Type B pancreatic cell (in vitro differentiated cells): ENCODE measurements around the gene SRSF5. TPM values are rescaled to one million over a fixed set of nuclear protein-coding genes. Genes with fewer than 3 reads are reported as not detected.

Source experiments
- DNase-seq: peaks from one replicate; pipeline ENCODE4 v3.0.0; 2021; ENCODE audit warnings: mixed read lengths; ENCODE audit not compliant: unreplicated experiment; ENCODE audit errors: extremely low spot score
- H3K27ac Mint-ChIP-seq: 2 replicates; pipeline ENCODE4 v1.8.0; 2021; ENCODE audit warnings: mild to moderate bottlenecking, mixed read lengths
- H3K27me3 Mint-ChIP-seq: 2 replicates; pipeline ENCODE4 v1.8.0; 2021; ENCODE audit warnings: mixed read lengths
- H3K36me3 Mint-ChIP-seq: 2 replicates; pipeline ENCODE4 v1.8.0; 2021; ENCODE audit warnings: mixed read lengths
- H3K4me1 Mint-ChIP-seq: one replicate; pipeline ENCODE4 v1.8.0; 2021; ENCODE audit warnings: mixed read lengths; ENCODE audit not compliant: unreplicated experiment
- H3K4me3 Mint-ChIP-seq: 2 replicates; pipeline ENCODE4 v1.8.0; 2021; ENCODE audit warnings: mild to moderate bottlenecking, mixed read lengths
- H3K9me3 Mint-ChIP-seq: 2 replicates; pipeline ENCODE4 v1.8.0; 2021; ENCODE audit warnings: mixed read lengths
- total RNA-seq: library from RNA; stranded (reverse); gene quantifications from 2 replicates; pipeline ENCODE4 v1.2.1, GENCODE V29; 2021; ENCODE audit warnings: low replicate concordance
- TF ChIP-seq, protein P1 (sequence below): fragments of 200-600 bp; sonication (generic); conservative IDR thresholded peaks from 2 replicates; pipeline ENCODE4 v1.5.0; 2021; ENCODE audit warnings: antibody characterized with exemption, mild to moderate bottlenecking

SRSF5 gene
- total RNA-seq, 1 donor from 2014 or later: 388 TPM

DNA sequence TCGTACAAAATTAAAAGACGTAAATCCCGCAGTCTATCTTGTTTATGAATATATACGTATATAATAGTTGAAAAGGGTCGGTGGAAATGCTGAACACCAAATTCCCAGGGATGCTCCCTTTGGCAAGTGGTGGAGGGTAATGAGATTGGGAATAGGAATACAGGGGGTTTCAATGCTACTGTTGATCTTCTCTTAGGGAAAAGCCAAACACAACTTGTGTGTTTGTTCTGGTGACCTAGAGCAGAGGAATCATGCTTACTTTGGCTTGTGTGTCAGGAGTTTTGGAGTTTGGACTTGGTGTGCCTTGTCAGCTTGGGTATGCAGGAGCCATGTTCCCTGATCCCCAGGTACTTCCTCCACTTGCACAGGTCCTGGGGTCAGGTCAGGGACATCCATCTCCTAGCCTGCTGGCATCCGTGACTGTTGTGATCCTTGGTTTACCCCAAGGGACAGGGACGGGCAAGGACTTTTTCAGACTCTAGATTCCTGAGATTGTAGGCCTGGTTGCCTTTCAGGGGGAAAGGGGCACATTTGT lies 26.0 kb downstream of the SRSF5 start:
- Mint-ChIP-seq H3K27me3 (no peaks in the 10 kb centered on the region), H3K4me1 (no peaks in the 10 kb centered on the region), H3K9me3 (no peaks in the 10 kb centered on the region), H3K36me3 (no peaks in the 10 kb centered on the region), H3K27ac (no peak overlapping the region), H3K4me3 (no peak overlapping the region)
- TF ChIP-seq, protein P1, sequence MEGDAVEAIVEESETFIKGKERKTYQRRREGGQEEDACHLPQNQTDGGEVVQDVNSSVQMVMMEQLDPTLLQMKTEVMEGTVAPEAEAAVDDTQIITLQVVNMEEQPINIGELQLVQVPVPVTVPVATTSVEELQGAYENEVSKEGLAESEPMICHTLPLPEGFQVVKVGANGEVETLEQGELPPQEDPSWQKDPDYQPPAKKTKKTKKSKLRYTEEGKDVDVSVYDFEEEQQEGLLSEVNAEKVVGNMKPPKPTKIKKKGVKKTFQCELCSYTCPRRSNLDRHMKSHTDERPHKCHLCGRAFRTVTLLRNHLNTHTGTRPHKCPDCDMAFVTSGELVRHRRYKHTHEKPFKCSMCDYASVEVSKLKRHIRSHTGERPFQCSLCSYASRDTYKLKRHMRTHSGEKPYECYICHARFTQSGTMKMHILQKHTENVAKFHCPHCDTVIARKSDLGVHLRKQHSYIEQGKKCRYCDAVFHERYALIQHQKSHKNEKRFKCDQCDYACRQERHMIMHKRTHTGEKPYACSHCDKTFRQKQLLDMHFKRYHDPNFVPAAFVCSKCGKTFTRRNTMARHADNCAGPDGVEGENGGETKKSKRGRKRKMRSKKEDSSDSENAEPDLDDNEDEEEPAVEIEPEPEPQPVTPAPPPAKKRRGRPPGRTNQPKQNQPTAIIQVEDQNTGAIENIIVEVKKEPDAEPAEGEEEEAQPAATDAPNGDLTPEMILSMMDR: no peak
- DNase-seq: no peak

DNA sequence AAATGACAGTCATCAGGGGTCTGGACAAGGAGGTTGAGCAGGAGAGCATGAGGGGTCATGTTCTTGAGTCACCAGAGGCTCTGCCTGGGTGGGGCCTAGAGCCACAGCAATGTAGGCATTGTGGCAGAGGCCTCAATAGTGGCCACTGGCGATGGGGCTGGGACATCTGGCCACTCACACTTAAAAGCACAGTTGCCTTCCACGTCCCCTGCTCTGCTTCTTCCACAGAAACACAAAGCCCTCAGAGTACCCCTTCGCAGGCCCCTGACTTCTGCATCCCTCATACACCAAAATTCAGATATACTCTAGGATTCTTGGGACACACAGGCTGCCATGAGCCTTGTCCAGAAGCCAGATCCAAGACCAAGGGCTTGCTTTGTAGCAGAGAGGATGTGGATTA lies 27.8 kb downstream of the SRSF5 start:
- DNase-seq: no peak
- no peak overlapping the region for H3K4me3 Mint-ChIP-seq
- H3K9me3 Mint-ChIP-seq: no peaks in the 10 kb centered on the region
- no peaks in the 10 kb centered on the region for H3K36me3 Mint-ChIP-seq
- H3K27ac Mint-ChIP-seq: no peak overlapping the region
- H3K4me1 Mint-ChIP-seq: no peaks in the 10 kb centered on the region
- TF ChIP-seq, protein P1: no peak
- no peaks in the 10 kb centered on the region for H3K27me3 Mint-ChIP-seq

DNA sequence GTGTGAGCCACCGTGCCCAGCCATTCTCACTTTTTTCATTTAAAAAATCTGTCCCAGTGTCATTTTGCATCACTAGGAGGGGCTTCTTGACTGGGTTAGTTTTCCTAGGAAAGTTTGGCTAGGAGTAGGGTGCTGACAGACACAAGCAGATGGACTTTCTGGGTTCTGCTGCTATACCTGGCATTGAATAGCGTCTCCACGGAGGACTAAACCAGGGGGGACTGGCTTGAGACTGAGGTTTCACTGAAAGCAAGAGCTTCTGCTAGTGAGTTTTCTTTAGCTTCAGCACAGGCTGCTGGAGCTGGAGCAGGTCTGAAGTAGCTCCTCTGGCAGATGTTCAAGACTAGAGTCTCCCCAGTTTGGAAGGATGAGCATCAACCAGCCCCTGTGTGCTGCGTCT lies 28.7 kb downstream of the SRSF5 start:
- DNase-seq: no peak
- Mint-ChIP-seq H3K27ac (no peak overlapping the region), H3K4me3 (no peak overlapping the region), H3K36me3 (no peaks in the 10 kb centered on the region), H3K4me1 (no peaks in the 10 kb centered on the region), H3K9me3 (peaks cover 2% of the 10 kb centered on the region), H3K27me3 (no peaks in the 10 kb centered on the region)
- TF ChIP-seq, protein P1: no peak

DNA sequence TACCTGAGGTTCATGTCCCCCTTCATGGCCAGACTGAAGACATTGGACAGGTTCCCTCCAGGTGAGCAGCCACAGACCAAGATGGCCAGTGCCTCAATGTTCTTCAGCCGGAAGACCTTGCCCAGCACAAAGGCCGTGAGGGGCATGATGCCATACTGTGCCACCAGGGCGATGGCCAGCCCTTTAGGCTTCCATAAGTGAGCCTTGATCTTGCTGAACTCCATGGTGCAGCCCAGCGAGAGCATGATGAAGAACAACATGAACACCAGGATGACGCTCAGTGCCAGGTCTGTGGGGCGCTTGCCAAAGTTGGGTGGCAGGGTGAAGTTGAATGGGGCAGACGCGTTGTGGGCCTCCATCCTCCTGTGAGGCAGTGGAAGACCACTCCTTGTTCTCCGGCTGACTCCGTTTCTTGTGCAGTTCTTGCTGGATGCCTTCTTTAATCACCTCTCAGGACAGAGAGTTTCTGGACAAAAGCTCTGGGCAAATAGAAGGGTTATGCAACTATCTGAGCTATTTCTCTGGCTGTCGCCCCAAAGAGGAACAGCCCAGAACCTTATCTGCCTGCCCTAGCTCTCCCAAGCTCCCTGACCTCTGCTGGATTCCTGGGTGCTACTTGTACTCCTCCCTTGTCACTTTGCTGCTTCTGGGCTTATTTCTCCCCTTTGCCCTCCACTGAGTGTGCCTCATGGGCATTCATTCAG lies 30.0 kb downstream of the SRSF5 start, which contains the start of gene SLC10A1:
Gene SLC10A1 (minus strand): TSS at position 445 of the 704 bp plus-strand sequence. CDS start 86 bp downstream, at position 359.
- Mint-ChIP-seq H3K36me3 (no peaks in the 10 kb centered on the region), H3K27ac (no peak within 1 kb of the TSS), H3K4me1 (no peaks in the 10 kb centered on the region), H3K27me3 (no peaks in the 10 kb centered on the region), H3K9me3 (peaks cover 5% of the 10 kb centered on the region), H3K4me3 (no peak within 1 kb of the TSS)
- TF ChIP-seq, protein P1: no peak
- DNase-seq: no peak

DNA sequence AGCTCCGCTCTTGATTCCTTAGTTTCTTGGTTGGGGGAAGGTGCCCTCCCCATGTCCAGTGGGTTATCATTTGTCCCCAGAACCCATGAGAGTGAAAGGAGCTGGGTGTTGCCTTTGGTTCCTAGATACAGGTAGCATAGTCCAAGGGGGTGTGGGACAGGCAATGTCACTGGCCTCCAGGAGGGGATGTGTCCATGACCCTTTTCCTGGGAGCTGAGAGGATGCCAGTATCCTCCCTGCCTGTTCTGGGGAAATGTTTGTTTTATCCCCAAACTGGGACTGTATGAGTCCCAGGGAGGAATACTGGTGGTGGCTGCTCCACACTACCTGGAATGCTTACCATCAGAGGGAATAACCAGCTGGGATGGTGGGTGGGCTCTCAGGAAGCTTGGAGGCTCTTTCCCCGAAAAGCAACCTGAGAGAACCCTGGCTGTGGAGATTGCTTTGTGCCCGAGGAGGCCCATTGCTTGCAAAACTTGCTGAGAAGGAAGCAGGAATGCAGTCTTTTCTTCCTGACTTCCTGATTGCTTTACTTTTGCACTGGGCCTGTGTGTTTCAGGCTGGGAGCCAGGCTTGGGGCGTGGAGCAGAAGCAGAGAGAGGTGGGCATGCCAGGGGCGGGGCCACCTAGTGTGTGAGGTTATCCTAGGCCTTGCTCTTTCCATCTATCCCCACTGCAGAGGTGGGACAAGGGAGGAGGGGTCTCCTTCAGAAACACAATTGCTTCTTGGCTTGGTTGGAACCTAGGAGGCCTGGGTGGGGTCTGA lies 30.8 kb downstream of the SRSF5 start:
- no peak overlapping the region for H3K4me3 Mint-ChIP-seq
- H3K4me1 Mint-ChIP-seq: no peaks in the 10 kb centered on the region
- no peak overlapping the region for H3K27ac Mint-ChIP-seq
- TF ChIP-seq, protein P1: no peak
- no peaks in the 10 kb centered on the region for H3K36me3 Mint-ChIP-seq
- H3K27me3 Mint-ChIP-seq: no peaks in the 10 kb centered on the region
- DNase-seq: no peak
- peaks cover 5% of the 10 kb centered on the region for H3K9me3 Mint-ChIP-seq
